Stimulated activated CD4-positive, alpha-beta T cell treated with anti-CD3 and anti-CD28 coated beads, Interleukin-4, amount 100 ng/mL, for 24 hours (primary cell): ENCODE data around the gene RNF181.
"Not testable (repeated sequence)": the region's sequence is repeated elsewhere in the genome, so short reads cannot be mapped to it uniquely, and the experiment has no call there.

Experiments
- DNase-seq: peaks from one replicate; pipeline ENCODE4 v3.0.0-alpha.2; 2020

The RNF181 gene

GRCh38 chr2:85617723-85618122, 22.2 kb downstream of the RNF181 start:
- not testable (repeated sequence) for DNase-seq

DNA sequence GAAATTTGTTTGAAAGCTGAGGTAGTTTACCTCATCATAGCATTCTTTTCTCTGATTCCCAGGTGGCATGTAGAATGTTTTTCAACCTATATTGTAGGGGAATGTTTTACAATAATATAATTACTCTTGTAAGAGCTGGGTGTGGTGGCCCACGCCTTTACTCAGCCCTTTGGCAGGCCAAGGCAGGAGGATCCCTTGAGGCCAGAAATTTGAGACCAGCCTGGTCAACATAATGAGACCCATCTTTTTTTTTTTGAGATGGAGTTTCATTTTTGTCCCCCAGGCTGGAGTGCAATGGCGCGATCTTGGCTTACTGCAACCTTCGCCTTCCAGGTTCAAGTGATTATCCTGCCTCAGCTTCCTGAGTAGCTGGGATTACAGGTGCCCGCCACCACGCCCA, 24.1 kb downstream of the RNF181 start:
- DNase-seq = no peak

DNA sequence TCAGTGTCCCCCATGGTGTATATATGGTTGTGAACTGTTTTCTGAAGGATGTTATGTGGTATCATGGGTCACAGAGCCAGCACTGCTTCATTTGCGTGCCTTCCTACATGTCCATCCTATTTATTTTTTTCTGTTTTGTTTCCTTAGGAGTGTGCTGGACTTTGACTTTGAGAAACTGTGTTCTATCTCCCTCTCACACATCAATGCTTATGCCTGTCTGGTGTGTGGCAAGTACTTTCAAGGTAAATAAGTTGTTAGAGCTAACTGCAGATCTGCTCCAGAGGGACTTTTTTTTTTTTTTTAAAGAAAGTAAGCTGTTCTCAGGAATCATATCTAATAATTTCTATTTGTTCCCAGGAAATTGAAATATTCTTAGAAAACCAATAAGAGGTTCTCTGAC, 25.8 kb downstream of the RNF181 start:
- DNase-seq = no peak

- DNase-seq = no peak
These were observed 28.4 kb downstream of the RNF181 start for GRCh38 chr2:85623991-85624390.

- no peak for DNase-seq
These were observed 33.1 kb downstream of the RNF181 start for GRCh38 chr2:85628658-85629057.

- no peak for DNase-seq
These were observed 35.8 kb downstream of the RNF181 start for GRCh38 chr2:85631316-85631715.

DNA sequence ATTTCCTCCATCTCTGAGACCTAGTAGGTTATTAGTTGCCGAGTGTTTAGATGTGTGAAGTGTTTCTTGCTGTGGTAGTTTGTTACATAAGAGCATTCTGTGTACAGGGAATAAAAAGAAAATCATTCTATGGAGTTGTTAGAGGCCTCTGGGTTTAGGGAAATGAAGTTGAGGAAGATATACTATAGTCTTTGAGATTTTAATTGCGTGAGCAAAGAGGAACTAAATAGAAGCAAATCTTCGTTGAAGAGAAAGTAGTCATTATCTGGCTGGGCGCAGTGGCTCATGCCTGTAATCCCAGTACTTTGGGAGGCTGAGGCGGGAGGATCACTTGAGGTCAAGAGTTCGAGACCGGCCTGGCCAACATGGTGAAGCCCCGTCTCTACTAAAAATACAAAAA, 39.5 kb downstream of the RNF181 start:
- no peak for DNase-seq

DNA sequence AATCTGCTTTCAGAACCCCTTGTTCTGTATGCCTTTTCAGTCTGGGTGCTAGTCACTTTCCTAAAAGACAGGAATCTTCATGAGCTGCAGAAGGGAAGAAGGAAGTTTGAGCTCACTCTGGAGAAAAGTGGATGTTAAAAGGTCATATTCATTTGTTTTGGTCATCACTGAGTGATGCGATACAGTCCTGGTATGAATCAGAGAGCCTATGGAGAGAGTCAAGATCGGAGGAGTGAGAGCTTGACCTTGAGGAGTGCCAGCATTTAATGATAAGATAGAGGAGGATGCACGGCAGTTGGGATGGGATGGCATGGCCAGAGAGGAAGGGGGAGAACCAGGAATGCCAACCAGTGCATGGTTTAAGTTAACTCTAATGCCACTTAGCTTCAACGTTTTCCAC, 40.1 kb downstream of the RNF181 start:
- DNase-seq = no peak

- DNase-seq = no peak
These were observed 47.2 kb downstream of the RNF181 start for GRCh38 chr2:85642725-85643124.

- DNase-seq = no peak
These were observed 49.4 kb downstream of the RNF181 start for GRCh38 chr2:85644909-85645308.

- DNase-seq = no peak
These were observed 50.6 kb downstream of the RNF181 start for GRCh38 chr2:85646166-85646565.
